NCI-H2196 (cell line): ENCODE data around the gene MCTS1.
"Not testable (repeated sequence)": the region's sequence is repeated elsewhere in the genome, so short reads cannot be mapped to it uniquely, and the experiment has no call there.

Experiments
- DNase-seq: peaks from one replicate; lab custom pipeline; 2025; ENCODE audit not compliant: unreplicated experiment; lab: John Stamatoyannopoulos, UW

The MCTS1 gene

DNA sequence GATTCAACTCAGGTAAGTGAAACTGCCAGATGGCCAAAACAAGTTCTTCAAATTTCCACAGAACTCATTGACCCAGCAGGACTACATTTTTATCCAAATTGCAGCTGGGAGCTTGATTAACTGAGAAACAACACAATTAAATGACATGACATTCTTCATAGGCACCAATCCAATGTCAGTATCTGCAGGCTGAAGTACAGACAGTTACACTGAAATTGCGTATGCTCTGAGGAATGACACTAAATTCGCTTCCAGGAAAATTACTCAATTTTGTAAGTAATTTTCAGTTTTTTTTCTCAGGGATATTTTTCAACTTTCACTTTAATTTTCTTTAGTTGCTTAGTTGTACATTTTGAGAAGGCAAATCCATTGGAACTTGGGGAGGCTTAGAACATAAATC is 21.5 kb downstream of the MCTS1 start:
- no peak for DNase-seq

DNA sequence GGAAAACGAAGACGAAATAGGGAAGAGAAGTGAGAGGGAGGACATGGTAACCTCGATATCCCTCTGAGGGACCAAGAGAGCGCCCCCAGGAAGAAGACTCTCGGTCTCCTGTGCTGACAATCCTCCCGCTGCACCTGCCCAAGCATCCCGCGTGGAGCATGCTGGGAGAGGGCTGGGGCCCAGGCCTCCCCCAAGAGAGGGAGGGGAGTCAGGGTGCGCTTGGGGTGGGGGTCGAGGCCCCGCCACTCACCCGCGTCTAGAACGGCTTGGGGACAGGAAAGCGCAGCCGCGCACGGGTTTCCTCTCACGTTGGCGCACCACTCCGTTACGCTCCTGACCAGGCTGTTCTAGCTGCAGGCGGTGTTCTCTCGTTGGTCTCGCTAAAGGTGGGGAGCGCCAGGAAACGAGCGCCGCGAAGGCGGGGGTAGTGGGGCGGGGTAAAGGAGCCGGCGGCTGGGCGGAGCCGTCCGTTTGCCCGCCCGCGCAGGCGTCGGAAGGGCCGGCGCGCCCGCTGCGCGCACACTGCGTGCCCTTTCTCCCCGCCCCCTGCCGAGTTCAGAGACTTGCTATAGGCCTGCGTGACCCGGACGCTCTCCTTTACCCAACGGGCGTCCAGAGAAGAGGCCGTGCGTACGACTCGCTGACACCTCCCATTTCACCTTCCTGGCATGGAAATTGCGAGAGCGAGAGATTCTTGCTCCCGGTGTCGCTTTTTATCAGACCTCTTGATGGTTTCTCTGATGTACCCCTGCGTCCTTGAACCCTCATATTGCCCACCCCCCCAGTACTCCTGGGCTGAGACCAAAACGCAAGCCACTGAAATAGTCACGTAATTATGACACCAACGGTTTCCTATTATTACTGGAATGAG is 26.0 kb downstream of the MCTS1 start, which contains the start of gene C1GALT1C1:
Gene C1GALT1C1, minus strand, starts transcription at position 388 of the 871 bp plus-strand sequence. CDS start 2,888 bp downstream, outside the sequence.
- DNase-seq: peak; percentile 91

DNA sequence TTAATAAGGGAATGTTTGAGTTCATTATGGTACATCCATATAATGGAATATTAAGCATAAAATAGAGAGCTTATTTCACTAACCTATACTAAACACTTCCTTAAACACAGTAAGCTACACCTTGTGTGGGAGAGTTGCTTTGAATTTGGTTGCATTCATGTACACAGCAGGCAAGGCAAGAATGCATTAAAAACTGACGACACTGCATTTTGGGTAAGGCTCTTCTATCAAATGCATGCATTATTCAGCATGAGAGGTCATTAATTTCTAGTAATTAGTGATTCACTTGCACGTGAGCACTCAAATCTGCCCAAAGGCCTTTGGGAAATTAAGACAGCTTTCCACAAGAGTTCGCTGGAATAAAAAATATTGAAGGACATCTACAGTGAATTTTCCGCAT is 34.7 kb downstream of the MCTS1 start:
- no peak for DNase-seq

DNA sequence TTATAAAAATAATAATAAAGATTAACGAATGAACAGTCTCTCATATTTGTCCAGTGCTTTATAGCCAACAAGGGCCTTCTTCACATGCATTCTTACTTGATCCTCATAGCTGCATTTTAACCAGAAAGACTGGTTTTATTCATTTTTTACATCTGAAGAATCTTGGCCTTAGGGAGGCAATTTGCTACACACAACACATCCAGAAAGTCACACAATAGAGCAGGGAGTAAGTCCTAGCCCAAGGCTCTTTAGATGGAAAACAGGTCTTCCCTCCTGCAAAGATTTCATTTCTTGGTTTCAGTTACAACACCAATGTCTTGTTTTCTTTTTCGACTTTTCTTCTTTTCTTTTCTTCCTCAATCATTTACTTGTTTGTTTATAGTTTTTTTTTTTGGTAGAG is 39.0 kb downstream of the MCTS1 start:
- no peak for DNase-seq

DNA sequence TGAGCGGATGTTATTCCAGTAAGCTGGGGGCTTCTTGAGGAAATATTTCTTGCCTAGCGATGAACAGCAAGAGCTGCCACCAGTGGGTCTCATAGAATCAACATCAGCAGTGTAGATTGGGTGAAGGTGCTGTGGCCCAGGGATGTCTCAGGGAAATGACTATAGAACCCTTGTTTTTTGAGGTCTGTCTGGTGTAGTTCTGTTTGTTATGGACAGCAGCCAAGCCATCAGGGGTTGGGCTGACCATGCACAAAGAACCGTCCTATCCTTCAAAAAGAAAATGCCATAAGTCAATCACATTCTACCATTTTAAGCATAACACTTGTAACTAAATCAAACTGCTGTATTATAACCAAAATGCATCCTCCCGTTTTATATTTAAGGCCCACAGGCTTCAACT is 43.2 kb downstream of the MCTS1 start:
- DNase-seq: no peak

DNA sequence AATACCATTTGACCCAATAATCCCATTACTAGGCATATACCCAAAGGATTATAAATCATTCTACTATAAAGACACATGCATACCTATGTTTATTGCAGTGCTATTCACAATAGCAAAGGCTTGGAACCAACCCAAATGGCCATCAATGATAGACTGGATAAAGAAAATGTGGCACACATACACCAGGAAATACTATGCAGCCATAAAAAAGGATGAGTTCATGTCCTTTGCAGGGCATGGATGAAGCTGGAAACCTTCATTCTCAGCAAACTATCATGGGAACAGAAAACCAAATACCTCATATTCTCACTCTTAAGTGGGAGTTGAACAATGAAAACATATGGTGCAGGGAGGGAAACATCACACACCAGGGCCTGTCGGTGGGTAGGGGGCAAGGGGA is 48.4 kb downstream of the MCTS1 start:
- not testable (repeated sequence) for DNase-seq

DNA sequence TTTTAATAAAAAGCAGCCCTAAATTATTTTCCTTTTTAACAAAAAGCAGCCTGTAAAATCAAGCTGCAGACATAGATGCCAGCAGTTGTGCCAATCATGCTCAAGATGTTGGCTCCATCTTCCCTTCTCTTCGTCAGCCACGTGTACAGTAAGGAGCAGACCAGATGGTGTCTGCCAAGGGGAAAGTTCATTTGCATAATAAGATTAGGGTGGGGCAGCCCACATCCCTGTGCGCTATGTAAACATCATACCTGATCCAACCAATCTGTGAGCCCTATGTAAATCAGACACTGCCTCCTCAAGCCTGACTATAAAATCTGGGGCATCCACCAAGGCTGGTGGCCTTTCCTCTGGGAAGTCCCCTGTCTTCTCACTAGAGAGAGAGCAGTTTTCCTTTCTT is 49.1 kb downstream of the MCTS1 start:
- DNase-seq: peak; percentile 31

DNA sequence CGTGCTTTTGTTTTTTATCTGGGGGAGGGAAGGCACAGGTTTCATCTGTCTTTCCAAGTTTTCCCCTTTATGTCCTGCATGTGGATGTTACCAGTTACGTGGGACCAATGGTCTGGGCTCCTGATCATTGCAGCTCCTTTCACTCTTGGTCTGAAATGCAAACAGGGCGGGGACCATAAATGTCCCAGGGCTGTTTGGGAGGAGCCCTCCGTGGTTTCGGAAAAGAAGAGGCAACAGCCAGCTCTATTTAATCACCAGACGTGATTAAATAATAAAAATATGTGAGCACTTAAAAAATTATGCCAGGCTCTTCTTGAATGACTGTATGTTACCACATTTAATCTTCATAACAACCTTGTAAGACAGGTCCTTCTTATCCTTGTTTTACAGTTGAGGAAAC is 56.7 kb downstream of the MCTS1 start:
- no peak for DNase-seq
